HAP-1 (cell line): ENCODE measurements around the gene CIC.
"Not testable (repeated sequence)": the region's sequence is repeated elsewhere in the genome, so short reads cannot be mapped to it uniquely, and the experiment has no call there.

Source experiments
- DNase-seq, 2 experiments: peaks; one replicate each; pipeline ENCODE4 v3.0.0-alpha.2; 2016 to 2020; ENCODE audit warnings: low spot score in 2 of 2
- H3K27me3 ChIP-seq: fragments of 250-450 bp; sonication (Bioruptor Pico); 2 replicates; pipeline ENCODE4 v1.5.1; 2020; ENCODE audit warnings: low read depth, mild to moderate bottlenecking, moderate library complexity
- H3K36me3 ChIP-seq: fragments of 250-450 bp; sonication (Bioruptor Pico); replicated peaks from 2 replicates; pipeline ENCODE4 v1.5.1; 2020; ENCODE audit warnings: mild to moderate bottlenecking
- H3K4me1 ChIP-seq: fragments of 250-450 bp; sonication (Bioruptor Pico); 2 replicates; pipeline ENCODE4 v1.5.1; 2020; ENCODE audit warnings: mild to moderate bottlenecking
- H3K4me3 ChIP-seq: fragments of 250-450 bp; sonication (Bioruptor Pico); 2 replicates; pipeline ENCODE4 v1.5.1; 2020; ENCODE audit warnings: mild to moderate bottlenecking, moderate library complexity
- H3K9me3 ChIP-seq: fragments of 250-450 bp; sonication (Bioruptor Pico); 2 replicates; pipeline ENCODE4 v1.5.1; 2020; ENCODE audit warnings: mild to moderate bottlenecking, moderate library complexity
- in situ Hi-C: fragments of 300-500 bp; cut with MboI; formaldehyde crosslinking; loops from 3 replicates; pipeline ENCODE4 v1.14.3; 2020; ENCODE audit warnings: low sequenced_read_pairs, inconsistent platforms, mixed read lengths

The CIC gene

DNA sequence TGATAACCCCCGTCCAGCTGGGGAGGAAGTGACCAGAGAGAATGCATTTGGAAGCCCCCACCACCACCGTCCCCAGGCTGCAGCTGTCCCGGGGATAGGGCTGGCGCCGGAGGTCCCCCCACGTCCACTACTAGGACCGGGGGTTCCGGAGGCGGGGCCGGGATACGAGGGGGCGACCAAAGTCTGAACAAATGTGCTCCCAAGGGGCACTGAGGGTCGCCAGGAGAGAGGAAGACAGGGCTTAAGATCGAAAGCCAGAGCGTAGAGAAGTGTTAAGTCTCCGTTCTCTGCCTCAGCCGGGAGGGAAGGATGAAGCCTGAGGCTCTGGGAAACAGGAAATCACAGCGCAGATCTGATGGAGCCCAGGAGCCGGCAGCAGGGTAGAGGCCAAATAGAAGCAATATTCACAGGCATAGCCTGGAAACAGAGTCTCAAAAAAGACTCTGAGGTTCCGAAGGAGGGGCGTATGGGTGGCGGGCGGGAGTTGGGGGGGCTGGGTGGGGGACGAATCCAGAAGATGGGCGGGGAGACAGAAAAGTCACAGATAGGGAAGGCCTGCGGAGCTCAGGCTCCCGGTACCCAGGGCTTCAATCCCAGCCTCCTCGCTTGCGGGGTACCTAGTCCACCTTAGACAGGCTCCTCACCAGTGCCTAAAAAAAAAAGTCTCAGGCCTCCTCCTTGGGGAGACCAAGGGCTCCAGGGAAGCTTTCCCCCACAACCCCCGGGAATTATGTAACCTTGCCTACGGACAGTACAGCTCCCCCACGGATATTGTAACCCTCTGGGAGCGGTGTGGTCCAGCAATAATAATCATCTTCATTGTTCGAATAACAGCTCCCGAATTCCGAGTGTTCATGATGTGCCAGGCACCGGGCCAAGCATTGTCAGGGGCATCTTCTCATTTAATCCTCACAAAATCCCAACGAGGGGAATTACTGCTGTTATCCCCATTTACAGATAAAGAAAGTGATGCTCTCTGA lies 13.0 kb upstream of the CIC start:
- no peaks in the 10 kb centered on the region for H3K9me3 ChIP-seq
- no peaks in the 10 kb centered on the region for H3K27me3 ChIP-seq
- in situ Hi-C loops, result no loop called here
- peaks cover 4% of the 10 kb centered on the region for H3K36me3 ChIP-seq
- peaks cover 20% of the 10 kb centered on the region for H3K4me1 ChIP-seq
- DNase-seq, result peak; percentile 64 to 73
- peak overlapping the region; percentile 94 for H3K4me3 ChIP-seq

- in situ Hi-C loops, DNase-seq, H3K4me3 ChIP-seq, H3K9me3 ChIP-seq, H3K4me1 ChIP-seq, H3K36me3 ChIP-seq, H3K27me3 ChIP-seq: not testable (repeated sequence)
These were observed 11.2 kb upstream of the CIC start for GRCh38 chr19:42257842-42258241.

DNA sequence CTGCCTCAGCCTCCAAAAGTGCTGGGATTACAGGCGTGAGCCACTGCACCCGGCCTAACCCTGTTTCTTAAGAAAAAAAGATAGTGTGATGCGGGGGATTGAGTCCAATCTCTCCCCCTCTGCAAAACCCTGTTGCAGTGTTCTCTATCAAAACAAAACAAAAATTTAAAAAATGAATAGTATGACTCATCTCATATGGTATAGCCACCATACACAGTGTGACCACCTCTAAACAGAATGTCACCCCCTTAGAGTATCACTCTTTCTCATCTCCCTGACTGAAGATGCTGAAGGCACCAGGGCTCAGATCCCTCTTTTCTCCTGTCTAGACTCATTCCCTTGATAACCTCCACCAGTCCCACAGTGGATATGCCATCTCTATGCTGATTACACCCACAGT lies 7.3 kb upstream of the CIC start:
- Histone ChIP-seq H3K4me1 (no peaks in the 10 kb centered on the region), H3K4me3 (no peak overlapping the region), H3K27me3 (no peaks in the 10 kb centered on the region), H3K9me3 (no peaks in the 10 kb centered on the region), H3K36me3 (no peaks in the 10 kb centered on the region)
- DNase-seq, result no peak
- in situ Hi-C loops, result no loop called here

DNA sequence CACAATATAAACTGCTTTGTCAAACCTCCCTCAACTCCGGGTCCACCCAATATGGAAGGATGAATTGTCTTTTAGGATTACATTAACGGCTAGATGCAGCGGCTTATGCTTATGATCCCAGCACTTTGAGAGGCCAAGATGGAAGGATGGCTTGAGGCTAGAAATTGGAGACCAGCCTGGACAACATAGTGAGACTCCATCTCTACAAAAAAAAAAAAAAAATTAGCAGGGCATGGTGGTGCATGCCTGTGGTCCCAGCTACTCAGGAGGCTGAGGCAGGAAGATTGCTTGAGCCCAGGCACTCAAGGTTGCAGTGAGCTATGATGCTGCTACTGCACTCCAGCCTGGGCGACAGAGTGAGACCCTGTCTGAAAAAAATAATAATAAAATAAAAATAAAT lies 2.9 kb upstream of the CIC start:
- in situ Hi-C loops, DNase-seq, H3K27me3 ChIP-seq, H3K36me3 ChIP-seq, H3K9me3 ChIP-seq, H3K4me3 ChIP-seq: not testable (repeated sequence)
- H3K4me1 ChIP-seq, result peaks cover 10% of the 10 kb centered on the region

DNA sequence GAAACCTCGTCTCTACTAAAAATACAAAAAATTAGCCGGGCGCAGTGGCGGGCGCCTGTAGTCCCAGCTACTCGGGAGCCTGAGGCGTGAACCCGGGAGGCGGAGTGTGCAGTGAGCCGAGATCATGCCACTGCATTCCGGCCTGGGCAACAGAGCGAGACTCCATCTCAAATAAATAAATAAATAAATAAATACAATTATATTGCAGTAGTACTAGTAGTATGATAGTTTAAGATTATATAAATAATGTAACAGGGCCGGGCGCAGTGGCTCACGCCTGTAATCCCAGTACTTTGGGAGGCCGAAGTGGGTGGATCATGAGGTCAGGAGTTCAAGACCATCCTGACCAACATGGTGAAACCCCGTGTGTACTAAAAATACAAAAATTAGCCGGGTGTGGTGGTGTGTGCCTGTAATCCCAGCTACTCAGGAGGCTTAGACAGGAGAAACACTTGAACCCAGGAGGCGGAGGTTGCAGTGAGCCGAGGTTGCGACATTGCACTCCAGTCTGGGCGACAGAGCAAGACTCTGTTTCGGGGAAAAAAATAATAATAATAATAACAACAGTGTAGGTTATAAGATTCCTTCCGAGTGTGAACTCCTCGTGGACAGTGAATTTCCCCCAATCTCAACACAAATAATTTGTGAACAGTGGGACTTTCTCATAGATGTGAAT lies 2.0 kb upstream of the CIC start:
- H3K27me3 ChIP-seq, DNase-seq, H3K9me3 ChIP-seq, H3K4me3 ChIP-seq, H3K36me3 ChIP-seq, in situ Hi-C loops: not testable (repeated sequence)
- H3K4me1 ChIP-seq, result peaks cover 10% of the 10 kb centered on the region

DNA sequence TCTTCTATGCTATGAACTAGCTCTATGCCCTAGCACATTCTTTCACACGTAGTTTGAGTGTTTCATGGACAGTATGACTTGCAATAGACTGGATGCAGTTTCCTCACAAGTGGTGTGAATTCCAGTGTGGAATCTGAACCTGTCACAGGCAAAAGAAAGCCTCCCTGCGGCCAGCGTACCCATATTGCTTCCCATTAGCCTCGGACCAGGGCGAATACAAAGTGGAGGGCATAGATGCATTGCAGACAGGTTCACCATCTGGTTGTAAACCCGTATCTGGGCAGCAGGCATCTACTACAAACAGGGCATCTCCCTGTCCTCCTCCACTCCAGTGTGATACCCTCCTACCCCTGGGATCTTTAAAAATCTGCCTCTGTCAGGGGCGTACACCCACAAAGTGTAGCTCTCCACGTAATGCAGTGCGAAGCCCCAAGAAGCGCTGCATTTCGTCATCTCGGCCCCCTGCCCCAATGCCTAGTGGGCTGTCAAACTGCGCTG lies 1.4 kb upstream of the CIC start:
- no peaks in the 10 kb centered on the region for H3K9me3 ChIP-seq
- no peak for DNase-seq
- H3K36me3 ChIP-seq, result no peaks in the 10 kb centered on the region
- in situ Hi-C loops, result no loop called here
- no peaks in the 10 kb centered on the region for H3K27me3 ChIP-seq
- peaks cover 10% of the 10 kb centered on the region for H3K4me1 ChIP-seq
- peak overlapping the region; percentile 62 for H3K4me3 ChIP-seq

DNA sequence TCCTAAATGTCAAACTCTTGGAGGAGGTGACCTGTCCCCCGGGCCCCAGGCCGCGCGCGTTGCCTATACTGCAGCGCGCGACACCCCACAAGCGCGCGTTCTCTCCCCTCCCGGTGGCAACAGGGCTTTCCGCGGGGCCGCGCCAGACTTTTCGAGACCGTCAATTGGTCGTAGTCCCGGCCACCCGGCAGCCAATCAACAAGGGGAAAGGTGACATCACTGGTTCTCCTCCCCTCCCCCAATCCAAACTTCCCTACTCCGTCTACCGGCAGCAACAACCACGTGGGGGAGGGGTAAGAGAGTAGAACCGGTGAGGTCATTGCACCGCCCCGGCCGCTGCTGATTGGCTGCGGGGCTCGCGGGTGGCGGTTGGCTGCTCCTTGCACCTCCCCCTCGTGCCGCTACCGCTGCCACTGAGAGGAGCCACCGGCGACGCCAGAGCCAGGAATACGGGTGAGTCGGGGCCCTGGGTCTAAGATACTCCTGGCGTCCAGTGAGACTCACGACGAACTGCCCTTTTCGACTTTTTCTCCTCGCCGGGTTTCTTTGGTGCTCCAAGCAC lies 829 bp upstream of the CIC start:
- no peaks in the 10 kb centered on the region for H3K9me3 ChIP-seq
- H3K27me3 ChIP-seq, result no peaks in the 10 kb centered on the region
- peaks cover 10% of the 10 kb centered on the region for H3K4me1 ChIP-seq
- DNase-seq, result peak; percentile 100
- H3K36me3 ChIP-seq, result no peaks in the 10 kb centered on the region
- H3K4me3 ChIP-seq, result peak overlapping the region; percentile 62
- in situ Hi-C loops, result no loop called here

GRCh38 chr19:42269478-42270345 lies 660 bp downstream of the CIC start:
- no peaks in the 10 kb centered on the region for H3K9me3 ChIP-seq
- 0 out of 2 replicates have a peak, but pooled peaks cover 4% of the 10 kb centered on the region for H3K36me3 ChIP-seq
- in situ Hi-C loops, result no loop called here
- H3K4me1 ChIP-seq, result peaks cover 10% of the 10 kb centered on the region
- peak overlapping the region; percentile 62 for H3K4me3 ChIP-seq
- no peak for DNase-seq
- no peaks in the 10 kb centered on the region for H3K27me3 ChIP-seq

DNA sequence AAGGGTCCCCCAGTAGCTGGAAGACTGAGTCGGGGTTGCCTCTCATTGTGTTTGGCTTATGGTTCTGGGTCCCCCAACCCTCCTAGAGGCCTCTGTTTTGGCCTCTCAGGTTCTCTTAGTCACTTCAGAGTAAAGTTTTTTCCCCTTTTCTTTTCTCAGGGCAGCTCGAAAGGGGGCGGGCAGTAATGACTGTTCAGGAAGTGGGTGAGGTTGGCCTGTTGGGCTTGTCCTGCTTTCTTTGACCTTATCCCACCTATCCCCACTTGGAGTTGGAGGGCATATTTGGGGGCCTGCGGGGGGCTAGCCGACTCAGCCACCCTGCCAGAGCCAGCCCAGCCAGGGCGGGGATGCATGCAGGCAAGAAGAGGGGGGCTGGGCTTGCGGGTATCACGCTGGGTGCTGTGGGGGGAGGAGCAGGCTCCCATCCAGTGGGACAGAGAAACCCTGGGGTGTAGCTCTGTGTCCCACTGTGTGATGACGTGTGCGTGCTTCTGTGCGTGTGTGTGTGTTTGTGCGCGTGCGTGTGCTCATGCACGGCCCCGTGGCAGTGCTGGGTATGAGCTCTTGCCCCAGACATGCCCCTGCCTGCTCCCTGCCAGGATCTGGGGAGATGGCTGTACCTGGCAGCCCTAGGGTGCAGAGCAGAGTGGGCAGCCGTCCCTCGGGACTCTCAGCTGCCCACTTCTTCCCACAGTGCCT lies 1.4 kb downstream of the CIC start:
- in situ Hi-C loops, result no loop called here
- H3K4me1 ChIP-seq, result peaks cover 10% of the 10 kb centered on the region
- H3K4me3 ChIP-seq, result peak overlapping the region; percentile 62; the same call in 1 of the 2 replicates
- no peak for DNase-seq
- 0 out of 2 replicates have a peak, but pooled peaks cover 4% of the 10 kb centered on the region for H3K36me3 ChIP-seq
- H3K27me3 ChIP-seq, result no peaks in the 10 kb centered on the region
- H3K9me3 ChIP-seq, result no peaks in the 10 kb centered on the region

DNA sequence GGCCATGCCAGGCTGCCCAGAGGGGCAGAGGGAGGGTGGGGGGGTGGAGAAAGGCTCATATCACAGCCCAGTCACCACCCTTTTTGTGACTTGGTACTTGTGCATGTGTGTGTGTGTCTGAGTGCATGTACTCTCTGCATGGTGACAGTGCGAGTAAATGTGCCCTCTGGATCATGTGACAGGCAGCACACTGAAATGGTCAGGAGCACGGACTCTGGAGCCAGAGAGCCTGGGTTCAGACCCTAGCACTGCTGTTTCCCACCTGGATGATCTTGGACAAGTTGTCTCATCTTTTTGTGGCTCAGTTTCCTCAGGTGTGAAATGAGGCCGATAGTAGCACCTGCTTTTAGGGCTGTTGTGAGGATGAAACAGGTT lies 2.0 kb downstream of the CIC start:
- Histone ChIP-seq H3K9me3 (no peaks in the 10 kb centered on the region), H3K36me3 (0 out of 2 replicates have a peak, but pooled peaks cover 4% of the 10 kb centered on the region), H3K4me1 (peaks cover 10% of the 10 kb centered on the region), H3K4me3 (no peak overlapping the region), H3K27me3 (no peaks in the 10 kb centered on the region)
- no peak for DNase-seq
- in situ Hi-C loops, result no loop called here

DNA sequence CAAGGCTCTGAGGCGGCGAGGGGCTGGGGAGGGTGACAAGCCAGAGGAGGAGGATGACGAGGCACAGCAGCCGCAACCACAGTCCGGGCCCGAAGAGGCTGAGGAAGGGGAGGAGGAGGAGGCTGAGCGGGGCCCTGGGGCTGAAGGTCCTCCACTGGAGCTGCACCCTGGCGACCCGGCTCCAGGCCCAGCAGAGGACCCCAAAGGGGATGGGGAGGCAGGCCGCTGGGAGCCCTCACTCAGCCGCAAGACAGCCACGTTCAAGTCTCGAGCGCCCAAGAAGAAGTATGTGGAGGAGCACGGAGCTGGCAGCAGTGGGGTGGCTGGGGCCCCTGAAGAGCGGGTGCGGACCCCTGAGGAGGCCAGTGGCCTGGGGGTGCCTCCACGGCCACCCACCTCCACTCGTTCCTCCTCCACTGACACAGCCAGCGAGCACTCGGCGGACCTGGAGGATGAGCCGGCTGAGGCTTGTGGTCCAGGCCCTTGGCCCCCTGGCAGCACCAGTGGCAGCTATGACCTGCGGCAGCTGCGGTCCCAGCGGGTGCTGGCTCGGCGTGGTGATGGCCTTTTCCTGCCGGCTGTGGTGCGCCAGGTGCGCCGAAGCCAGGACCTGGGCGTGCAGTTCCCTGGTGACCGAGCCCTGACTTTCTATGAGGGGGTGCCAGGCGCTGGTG lies 2.9 kb downstream of the CIC start:
- in situ Hi-C loops, result no loop called here
- no peaks in the 10 kb centered on the region for H3K27me3 ChIP-seq
- peaks cover 10% of the 10 kb centered on the region for H3K4me1 ChIP-seq
- H3K4me3 ChIP-seq, result no peak overlapping the region
- DNase-seq, result no peak
- H3K36me3 ChIP-seq, result 0 out of 2 replicates have a peak, but pooled peaks cover 4% of the 10 kb centered on the region
- no peaks in the 10 kb centered on the region for H3K9me3 ChIP-seq

GRCh38 chr19:42272535-42272897 lies 3.5 kb downstream of the CIC start:
- Histone ChIP-seq H3K4me1 (peaks cover 7% of the 10 kb centered on the region), H3K27me3 (no peaks in the 10 kb centered on the region), H3K36me3 (0 out of 2 replicates have a peak, but pooled peaks cover 4% of the 10 kb centered on the region), H3K4me3 (no peak overlapping the region), H3K9me3 (no peaks in the 10 kb centered on the region)
- in situ Hi-C loops, result no loop called here
- DNase-seq, result no peak
